B cell (primary cell): ENCODE results near the gene ITPKB.

Experiments used
- EZH2 ChIP-seq: IDR thresholded peaks from 2 replicates; pipeline ENCODE4 v1.6.1; 2012; ENCODE audit warnings: borderline replicate concordance, low read depth, mild to moderate bottlenecking, moderate library complexity, low read length; ENCODE audit not compliant: insufficient read depth, poor library complexity, severe bottlenecking
- TF ChIP-seq, protein P1 (sequence below): fragments of 200-600 bp; IDR thresholded peaks from one replicate; pipeline ENCODE4 v1.8.0; 2022; ENCODE audit warnings: antibody characterized with exemption, mild to moderate bottlenecking

DNA sequence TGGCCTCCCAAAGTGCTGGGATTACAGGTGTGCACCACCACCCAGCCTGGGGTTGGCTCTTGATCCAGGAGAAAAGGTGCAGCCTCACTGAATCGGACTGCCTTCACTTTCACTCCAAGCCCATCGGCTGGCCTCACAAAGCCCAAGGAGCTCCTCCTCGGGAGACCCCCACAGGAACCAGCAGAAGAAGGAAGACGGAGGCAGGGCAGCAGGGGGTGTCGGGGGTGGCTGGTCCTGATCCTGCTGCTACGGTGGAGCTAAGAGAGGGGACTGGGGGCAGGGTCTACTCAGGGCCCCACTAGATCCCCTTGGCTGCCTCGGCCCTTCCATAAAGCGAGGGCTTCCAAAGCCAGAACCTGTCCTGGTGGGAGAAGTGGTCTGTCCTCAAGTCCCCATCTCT is 96.7 kb downstream of the ITPKB start:
- TF ChIP-seq, protein P1, sequence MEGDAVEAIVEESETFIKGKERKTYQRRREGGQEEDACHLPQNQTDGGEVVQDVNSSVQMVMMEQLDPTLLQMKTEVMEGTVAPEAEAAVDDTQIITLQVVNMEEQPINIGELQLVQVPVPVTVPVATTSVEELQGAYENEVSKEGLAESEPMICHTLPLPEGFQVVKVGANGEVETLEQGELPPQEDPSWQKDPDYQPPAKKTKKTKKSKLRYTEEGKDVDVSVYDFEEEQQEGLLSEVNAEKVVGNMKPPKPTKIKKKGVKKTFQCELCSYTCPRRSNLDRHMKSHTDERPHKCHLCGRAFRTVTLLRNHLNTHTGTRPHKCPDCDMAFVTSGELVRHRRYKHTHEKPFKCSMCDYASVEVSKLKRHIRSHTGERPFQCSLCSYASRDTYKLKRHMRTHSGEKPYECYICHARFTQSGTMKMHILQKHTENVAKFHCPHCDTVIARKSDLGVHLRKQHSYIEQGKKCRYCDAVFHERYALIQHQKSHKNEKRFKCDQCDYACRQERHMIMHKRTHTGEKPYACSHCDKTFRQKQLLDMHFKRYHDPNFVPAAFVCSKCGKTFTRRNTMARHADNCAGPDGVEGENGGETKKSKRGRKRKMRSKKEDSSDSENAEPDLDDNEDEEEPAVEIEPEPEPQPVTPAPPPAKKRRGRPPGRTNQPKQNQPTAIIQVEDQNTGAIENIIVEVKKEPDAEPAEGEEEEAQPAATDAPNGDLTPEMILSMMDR = no peak
- TF ChIP-seq EZH2 = no peak
